Right lobe of liver (tissue), 4 donors: ENCODE results near the gene MBP.

ENCODE experiments used
- CTCF ChIP-seq, 4 donors: fragments of 200-600 bp in 3 of 4; fragments of 450-650 bp in 1 of 4; IDR thresholded peaks; one replicate each; pipeline versions ENCODE4 v1.5.1 to v1.8.0; 2016 to 2022; ENCODE audit warnings: antibody characterized with exemption in 4 of 4, mild to moderate bottlenecking in 2 of 4
- POLR2A ChIP-seq: fragments of 450-650 bp; IDR thresholded peaks from one replicate; pipeline ENCODE4 v1.6.1; 2017; ENCODE audit warnings: antibody characterized with exemption, mild to moderate bottlenecking
- donor health status: DM: no; HTN: no; CAD: no.
- donor health status: DM: no; HTN: no; CAD: no.
- donor health status: DM: no; HTN: yes; CAD: no.

- no peak for TF ChIP-seq CTCF (IDR thresholded peaks at IDR 0.05)
- no peak for TF ChIP-seq POLR2A
Measured at GRCh38 chr18:77108821-77109647, 23.5 kb downstream of the MBP start.
